HUES48 (cell line): ENCODE measurements around the gene DHCR24.
"Not testable (repeated sequence)": the region's sequence is repeated elsewhere in the genome, so short reads cannot be mapped to it uniquely, and the experiment has no call there.

Experiments
- H3K27ac ChIP-seq: one replicate; pipeline ENCODE4 v1.7.0; 2013; ENCODE audit warnings: low read depth, low read length, inconsistent platforms
- H3K27me3 ChIP-seq: 2 replicates; pipeline ENCODE4 v1.6.1; 2013; ENCODE audit warnings: mild to moderate bottlenecking, low read length; ENCODE audit not compliant: control insufficient read depth, insufficient read depth
- H3K36me3 ChIP-seq: 2 replicates; pipeline ENCODE4 v1.6.1; 2013; ENCODE audit warnings: low read length; ENCODE audit not compliant: control insufficient read depth, insufficient read depth
- H3K4me1 ChIP-seq: 2 replicates; pipeline ENCODE4 v1.6.1; 2013; ENCODE audit warnings: mild to moderate bottlenecking, low read length; ENCODE audit not compliant: control insufficient read depth, insufficient read depth
- H3K4me3 ChIP-seq: 2 replicates; pipeline ENCODE4 v1.5.1; 2013; ENCODE audit warnings: mild to moderate bottlenecking, low read depth, low read length
- H3K9ac ChIP-seq: 2 replicates; pipeline ENCODE4 v1.6.1; 2013; ENCODE audit warnings: mild to moderate bottlenecking, low read depth, low read length, moderate library complexity
- H3K9me3 ChIP-seq: 2 replicates; pipeline ENCODE4 v1.6.1; 2013; ENCODE audit warnings: low read length; ENCODE audit not compliant: control insufficient read depth, insufficient read depth

The DHCR24 gene

GRCh38 chr1:54922040-54922761, 35.2 kb upstream of the DHCR24 start:
- no peak overlapping the region for H3K27ac ChIP-seq
- H3K9ac ChIP-seq = no peak overlapping the region
- H3K9me3 ChIP-seq = no peaks in the 10 kb centered on the region
- H3K36me3 ChIP-seq = no peaks in the 10 kb centered on the region
- no peak overlapping the region for H3K4me3 ChIP-seq
- H3K4me1 ChIP-seq = peaks cover 4% of the 10 kb centered on the region; the same call in 1 of the 2 replicates
- no peaks in the 10 kb centered on the region for H3K27me3 ChIP-seq

- no peak overlapping the region for H3K4me3 ChIP-seq
- no peaks in the 10 kb centered on the region for H3K36me3 ChIP-seq
- no peak overlapping the region for H3K27ac ChIP-seq
- no peaks in the 10 kb centered on the region for H3K27me3 ChIP-seq
- peaks cover 6% of the 10 kb centered on the region; the same call in 1 of the 2 replicates for H3K4me1 ChIP-seq
- H3K9me3 ChIP-seq = no peaks in the 10 kb centered on the region
- no peak overlapping the region for H3K9ac ChIP-seq
These were observed 32.7 kb upstream of the DHCR24 start for GRCh38 chr1:54919367-54920359.

- H3K27ac ChIP-seq, H3K9me3 ChIP-seq, H3K27me3 ChIP-seq, H3K4me3 ChIP-seq, H3K9ac ChIP-seq, H3K36me3 ChIP-seq, H3K4me1 ChIP-seq: not testable (repeated sequence)
These were observed 24.1 kb upstream of the DHCR24 start for GRCh38 chr1:54911076-54911475.

- Histone ChIP-seq H3K4me1 (no peaks in the 10 kb centered on the region), H3K36me3 (no peaks in the 10 kb centered on the region), H3K27me3 (no peaks in the 10 kb centered on the region), H3K27ac (peak overlapping the region; percentile 10), H3K9me3 (no peaks in the 10 kb centered on the region), H3K4me3 (no peak overlapping the region), H3K9ac (no peak overlapping the region)
These were observed 19.6 kb upstream of the DHCR24 start for GRCh38 chr1:54906586-54906985.

GRCh38 chr1:54904476-54905048, 17.6 kb upstream of the DHCR24 start:
- H3K27me3 ChIP-seq = no peaks in the 10 kb centered on the region
- no peaks in the 10 kb centered on the region for H3K4me1 ChIP-seq
- no peaks in the 10 kb centered on the region for H3K36me3 ChIP-seq
- H3K27ac ChIP-seq = no peak overlapping the region
- H3K9ac ChIP-seq = no peak overlapping the region
- H3K4me3 ChIP-seq = no peak overlapping the region
- no peaks in the 10 kb centered on the region for H3K9me3 ChIP-seq

- H3K27me3 ChIP-seq = no peaks in the 10 kb centered on the region
- no peak overlapping the region for H3K4me3 ChIP-seq
- no peak overlapping the region for H3K9ac ChIP-seq
- H3K36me3 ChIP-seq = no peaks in the 10 kb centered on the region
- no peaks in the 10 kb centered on the region for H3K9me3 ChIP-seq
- H3K4me1 ChIP-seq = no peaks in the 10 kb centered on the region
- H3K27ac ChIP-seq = no peak overlapping the region
These were observed 7.3 kb upstream of the DHCR24 start for GRCh38 chr1:54894271-54894670.

GRCh38 chr1:54892586-54892985, 5.6 kb upstream of the DHCR24 start:
- H3K9ac ChIP-seq = no peak overlapping the region
- H3K27ac ChIP-seq = no peak overlapping the region
- H3K36me3 ChIP-seq = no peaks in the 10 kb centered on the region
- peaks cover 10% of the 10 kb centered on the region for H3K4me1 ChIP-seq
- H3K27me3 ChIP-seq = no peaks in the 10 kb centered on the region
- no peaks in the 10 kb centered on the region for H3K9me3 ChIP-seq
- no peak overlapping the region for H3K4me3 ChIP-seq

- H3K27me3 ChIP-seq = no peaks in the 10 kb centered on the region
- H3K4me3 ChIP-seq = no peak overlapping the region
- H3K4me1 ChIP-seq = peaks cover 30% of the 10 kb centered on the region
- H3K36me3 ChIP-seq = peaks cover 18% of the 10 kb centered on the region
- H3K9ac ChIP-seq = no peak overlapping the region
- no peaks in the 10 kb centered on the region for H3K9me3 ChIP-seq
- no peak overlapping the region for H3K27ac ChIP-seq
These were observed 2.2 kb upstream of the DHCR24 start for GRCh38 chr1:54889132-54889725.

GRCh38 chr1:54888080-54888733, 1.2 kb upstream of the DHCR24 start:
- Histone ChIP-seq H3K27me3 (no peaks in the 10 kb centered on the region), H3K36me3 (peaks cover 28% of the 10 kb centered on the region), H3K4me3 (peak overlapping the region; percentile 98), H3K4me1 (peaks cover 30% of the 10 kb centered on the region), H3K9me3 (no peaks in the 10 kb centered on the region), H3K27ac (no peak overlapping the region), H3K9ac (no peak overlapping the region)

GRCh38 chr1:54887665-54888071, 673 bp upstream of the DHCR24 start:
- H3K36me3 ChIP-seq = peaks cover 33% of the 10 kb centered on the region
- peaks cover 30% of the 10 kb centered on the region for H3K4me1 ChIP-seq
- peak overlapping the region; percentile 74 for H3K27ac ChIP-seq
- H3K9ac ChIP-seq = peak overlapping the region; percentile 47; the same call in 1 of the 2 replicates
- peak overlapping the region; percentile 98 for H3K4me3 ChIP-seq
- H3K27me3 ChIP-seq = no peaks in the 10 kb centered on the region
- H3K9me3 ChIP-seq = no peaks in the 10 kb centered on the region
